NCI-H1105 (cell line): Measurements from ENCODE around the gene AGPS.

Experiments
- DNase-seq: peaks from one replicate; lab custom pipeline; 2025; lab: John Stamatoyannopoulos, UW

AGPS gene

DNA sequence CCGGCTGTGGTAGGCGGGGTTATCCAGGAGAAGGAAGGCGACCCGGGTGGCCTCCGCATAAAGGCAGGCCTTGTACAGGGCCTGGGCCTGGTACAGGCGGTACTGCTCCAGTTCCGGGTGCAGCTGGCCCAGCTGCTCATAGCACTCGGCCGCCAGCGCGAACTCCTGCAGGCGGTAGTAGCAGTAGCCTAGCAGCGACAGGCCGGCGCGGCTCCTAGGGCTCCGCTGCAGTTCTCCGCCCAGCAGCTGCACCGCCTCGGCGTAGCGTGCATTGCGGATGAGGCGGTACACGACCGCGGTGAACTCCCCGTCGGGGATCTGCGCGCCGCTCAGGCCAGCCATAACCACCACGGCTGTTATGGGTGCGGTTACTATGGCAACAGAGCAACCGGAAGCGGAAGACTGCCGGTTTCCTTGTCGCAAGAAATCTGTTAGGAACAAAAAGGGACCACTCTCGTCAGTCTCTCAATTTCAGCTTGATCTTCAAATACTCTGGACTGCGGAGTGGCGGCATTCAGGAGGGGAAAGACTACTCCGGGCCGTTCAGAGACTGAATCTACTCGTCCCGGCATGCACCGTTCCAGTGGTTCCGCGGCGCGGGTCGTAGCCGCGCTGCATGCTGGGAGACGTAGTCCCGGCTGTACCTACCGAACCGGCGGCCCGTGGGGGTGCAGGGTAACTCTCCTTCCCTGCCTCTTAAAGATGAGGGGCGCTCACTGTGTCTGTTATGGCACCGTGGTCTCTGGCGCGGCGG is 160.0 kb downstream of the AGPS start:
- peak; percentile 86 for DNase-seq

- DNase-seq: peak; percentile 31
These were observed 160.8 kb downstream of the AGPS start for GRCh38 chr2:177553176-177553884.

- no peak for DNase-seq
These were observed 161.8 kb downstream of the AGPS start for GRCh38 chr2:177554365-177554764.

DNA sequence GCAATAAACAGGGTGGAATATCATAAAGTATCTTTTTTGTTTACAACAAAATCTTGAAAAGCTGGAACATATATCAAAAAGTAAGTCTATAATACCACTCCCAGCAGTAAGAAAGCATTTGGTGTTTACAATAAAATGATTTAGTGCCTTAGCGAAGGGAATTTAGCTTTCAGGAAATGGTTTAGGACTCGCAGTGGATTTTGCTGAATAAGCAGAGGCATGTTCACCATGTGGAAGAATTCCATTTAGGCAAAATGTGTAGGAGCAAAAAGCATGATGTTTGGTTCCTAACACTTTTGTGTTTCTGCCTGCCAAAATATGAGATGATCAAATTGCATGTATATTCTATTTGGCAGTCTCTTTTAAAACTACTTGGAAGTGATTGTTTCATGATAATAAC is 163.6 kb downstream of the AGPS start:
- DNase-seq: no peak

DNA sequence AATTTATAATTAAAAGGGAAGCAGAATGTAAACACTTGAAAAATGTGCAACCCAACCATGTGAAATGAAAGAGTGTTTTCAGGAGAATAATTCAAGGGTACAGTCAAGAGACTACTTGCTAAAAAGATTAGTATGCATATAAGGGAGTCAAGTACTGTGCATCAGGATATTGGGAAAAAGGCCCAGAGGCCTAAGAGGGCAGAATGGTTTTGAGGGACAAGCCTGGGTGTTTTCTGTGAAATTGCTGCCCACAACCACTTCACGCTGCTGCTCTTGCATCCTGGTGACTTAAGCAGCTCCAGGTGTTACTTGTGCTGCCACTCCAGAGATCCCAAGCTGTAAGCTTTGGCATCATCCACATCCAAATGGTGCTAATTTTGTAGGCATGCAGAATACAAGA is 165.2 kb downstream of the AGPS start:
- DNase-seq: no peak

GRCh38 chr2:177559638-177560037 is 167.1 kb downstream of the AGPS start:
- DNase-seq: no peak

DNA sequence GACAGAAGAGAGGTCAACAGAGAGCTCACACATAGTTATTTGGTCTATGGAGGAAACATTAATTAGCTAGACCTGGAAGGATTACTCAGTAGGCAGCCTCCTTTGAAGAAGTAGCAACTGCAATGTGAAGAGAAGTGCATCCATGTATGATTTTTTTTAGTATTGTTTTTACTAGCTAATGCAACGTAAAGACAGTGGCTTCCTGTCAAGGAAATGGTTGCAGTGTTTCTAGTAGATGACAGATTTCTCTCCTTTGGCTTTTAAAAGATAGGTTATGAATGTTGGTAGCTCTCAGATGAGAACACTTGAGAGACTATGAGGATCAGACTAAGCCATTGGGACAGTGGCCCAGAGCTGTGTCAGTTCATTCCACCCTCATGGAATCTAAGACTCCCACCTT is 175.8 kb downstream of the AGPS start:
- no peak for DNase-seq

GRCh38 chr2:177568893-177569292 is 176.3 kb downstream of the AGPS start:
- no peak for DNase-seq

GRCh38 chr2:177572236-177572671 is 179.7 kb downstream of the AGPS start:
- DNase-seq: peak; percentile 21

DNA sequence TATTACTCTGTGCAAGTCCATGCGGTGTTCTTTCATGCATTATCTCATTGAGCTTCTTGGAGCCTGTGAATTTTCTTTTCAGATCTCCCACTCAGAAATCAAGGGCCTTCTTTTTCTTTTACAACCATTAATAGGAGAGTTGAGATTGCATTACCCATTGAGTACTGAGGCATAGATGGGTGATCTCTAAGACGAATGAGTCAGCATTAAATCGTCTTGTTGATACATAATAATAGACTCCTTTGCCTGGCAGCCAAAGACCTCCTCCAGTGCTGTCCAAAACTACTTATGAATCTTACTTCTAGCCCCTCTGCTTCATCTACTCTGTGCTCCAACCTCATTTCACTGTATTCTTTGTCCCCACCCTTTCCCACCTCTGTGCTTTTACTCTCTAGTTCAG is 180.5 kb downstream of the AGPS start:
- no peak for DNase-seq

- no peak for DNase-seq
These were observed 181.8 kb downstream of the AGPS start for GRCh38 chr2:177574356-177574755.

GRCh38 chr2:177575358-177575757 is 182.8 kb downstream of the AGPS start:
- DNase-seq: no peak

DNA sequence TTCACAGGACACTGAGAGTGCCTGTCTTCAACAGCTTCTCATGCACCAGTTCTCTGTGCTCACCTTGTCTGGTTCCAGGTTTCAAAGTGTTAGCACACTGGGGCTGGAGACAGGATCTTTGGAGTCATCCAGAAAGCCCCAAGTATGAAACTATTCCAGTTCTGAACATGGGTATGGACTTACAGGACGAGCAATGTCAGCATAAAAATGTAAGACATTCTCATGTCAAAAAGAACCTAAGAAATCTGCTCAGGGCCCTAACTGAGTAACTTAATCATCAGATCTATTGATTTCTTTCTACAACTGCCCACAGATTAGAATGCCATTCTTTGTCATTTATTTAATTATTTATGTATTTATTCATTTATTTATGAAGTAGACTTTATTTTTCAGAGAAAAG is 184.5 kb downstream of the AGPS start:
- DNase-seq: no peak

GRCh38 chr2:177578454-177578853 is 185.9 kb downstream of the AGPS start:
- no peak for DNase-seq

DNA sequence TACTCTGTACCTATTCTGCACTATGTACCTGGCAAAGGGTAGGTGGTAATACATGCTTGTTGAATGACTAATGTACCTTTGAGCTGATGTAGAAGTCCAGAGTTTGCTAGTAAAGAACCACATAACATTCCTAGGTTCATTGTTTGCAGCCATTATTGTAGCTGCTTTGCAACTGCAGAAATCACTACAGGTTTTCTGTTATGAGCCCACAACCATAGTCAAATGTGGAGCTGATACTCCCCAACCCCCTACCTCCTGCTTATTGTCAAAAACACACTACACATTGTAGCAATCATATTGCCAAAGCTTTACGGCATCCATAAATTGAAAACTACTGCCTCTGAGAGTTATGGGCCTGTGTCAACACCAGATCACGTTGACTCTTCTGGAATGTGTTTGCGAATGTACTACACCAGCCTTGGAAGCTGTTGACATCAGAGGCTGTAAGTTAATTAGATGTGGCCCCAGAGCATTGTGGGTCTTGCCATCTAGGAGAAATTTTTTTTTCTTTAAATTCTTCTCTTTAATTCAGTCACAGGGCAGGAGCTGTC is 187.0 kb downstream of the AGPS start:
- no peak for DNase-seq

GRCh38 chr2:177582000-177582399 is 189.4 kb downstream of the AGPS start:
- no peak for DNase-seq

DNA sequence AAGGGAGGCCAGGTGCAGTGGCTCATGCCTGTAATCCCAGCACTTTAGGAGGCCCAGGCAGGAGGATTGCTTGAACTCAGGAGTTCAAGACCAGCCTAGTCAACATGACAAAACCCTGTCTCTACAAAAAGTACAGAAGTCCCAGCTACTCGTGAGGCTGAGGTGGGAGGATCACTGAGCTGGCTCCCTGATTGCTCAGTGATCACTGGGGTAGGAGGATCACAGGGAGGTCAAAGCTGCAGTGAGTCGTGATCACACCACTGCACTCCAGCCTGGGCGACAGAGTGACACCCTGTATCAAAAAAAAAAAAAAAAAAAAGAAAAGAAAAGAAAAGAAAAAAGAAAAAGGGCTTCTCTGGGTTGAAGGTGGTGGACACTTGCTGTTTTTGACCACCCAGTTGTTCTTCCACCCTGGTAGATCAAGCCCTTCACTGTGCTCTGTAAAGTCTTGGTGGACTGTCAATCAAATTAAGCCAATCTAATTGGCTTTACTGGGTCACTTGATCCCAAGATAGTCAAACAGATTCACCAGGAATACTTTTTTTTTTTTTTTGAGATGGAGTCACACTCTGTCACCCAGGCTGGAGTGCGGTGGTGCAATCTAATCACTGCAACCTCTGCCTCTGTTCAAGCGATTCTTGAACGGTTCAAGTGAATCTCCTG is 191.6 kb downstream of the AGPS start:
- DNase-seq: no peak

DNA sequence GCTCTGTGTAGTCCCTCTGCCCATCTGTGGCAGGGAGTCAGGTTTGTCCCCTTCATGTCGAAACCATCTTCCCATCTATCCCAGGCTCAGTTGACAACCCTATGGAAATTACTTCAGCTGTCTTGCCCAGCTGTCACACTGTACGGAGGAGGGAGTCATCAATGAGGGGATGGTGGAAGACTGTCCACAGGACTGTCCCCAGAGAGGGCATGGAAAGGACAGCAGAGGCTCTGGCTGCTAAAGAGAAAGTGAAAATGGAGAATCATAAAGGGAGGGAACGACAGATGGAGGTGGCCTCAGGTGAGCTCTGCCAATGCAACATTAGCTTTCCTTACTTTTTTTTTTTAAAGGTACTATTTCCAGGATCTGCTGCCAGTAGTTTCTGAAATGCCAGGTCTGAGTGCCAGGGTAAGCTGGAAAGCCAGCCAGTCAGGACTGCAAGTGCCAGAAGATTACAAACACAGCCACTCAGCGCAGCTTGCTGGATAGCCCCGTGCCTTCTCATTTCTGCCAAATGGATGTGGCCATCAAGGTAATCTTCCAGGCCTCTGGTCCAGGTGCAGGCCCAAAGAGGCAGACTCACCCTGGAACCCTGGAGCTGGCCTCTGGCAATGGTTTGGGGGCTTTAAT is 192.8 kb downstream of the AGPS start:
- no peak for DNase-seq

- DNase-seq: no peak
These were observed 193.6 kb downstream of the AGPS start for GRCh38 chr2:177586154-177586553.

DNA sequence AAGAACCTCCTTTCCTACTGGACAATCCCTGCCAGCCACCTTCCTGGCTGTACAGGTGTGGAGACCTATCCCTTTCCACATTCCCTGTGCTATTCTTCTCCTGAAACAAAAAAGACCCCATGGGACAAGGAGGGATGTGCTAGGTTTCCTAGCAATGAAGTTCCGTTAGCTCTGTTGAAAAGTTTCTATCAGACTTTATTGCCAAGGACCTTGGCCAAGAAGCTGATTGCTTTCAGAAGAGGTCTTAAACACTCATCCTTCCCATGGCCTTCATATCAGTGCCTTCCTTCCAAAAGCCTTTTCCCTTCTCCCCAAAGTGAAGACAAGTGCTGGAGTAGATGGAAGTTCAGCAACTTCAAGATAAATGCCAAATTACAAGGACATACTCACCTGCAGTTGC is 194.8 kb downstream of the AGPS start:
- DNase-seq: no peak

GRCh38 chr2:177588671-177589070 is 196.1 kb downstream of the AGPS start:
- DNase-seq: no peak

DNA sequence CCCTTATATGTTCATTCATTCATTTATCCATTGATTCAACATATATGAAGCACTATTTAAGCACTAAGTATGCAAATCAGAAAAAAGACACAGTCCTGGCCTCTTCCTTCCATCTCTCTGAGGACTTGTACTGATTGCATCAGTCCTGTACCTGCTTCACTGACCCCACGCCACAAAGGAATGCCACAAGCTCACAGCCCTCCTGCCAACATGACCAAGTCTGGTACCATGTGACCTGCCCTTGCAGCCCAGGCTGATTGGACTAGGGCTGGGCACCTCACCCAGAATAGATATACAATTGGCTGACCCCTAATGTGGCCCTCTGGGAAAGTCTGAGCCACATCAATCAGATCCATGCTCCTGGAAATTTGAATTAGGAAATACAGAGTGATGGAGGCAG is 196.6 kb downstream of the AGPS start:
- DNase-seq: no peak
